Lower lobe of right lung (tissue), 2 donors: Measurements from ENCODE around the gene TPP1. TPM values are rescaled to one million over a fixed set of nuclear protein-coding genes. Genes with fewer than 3 reads are reported as not detected.
A peak's percentile ranks its signal among the peaks of the same experiment; 100 is the strongest.

Source experiments
- ATAC-seq, 2 donors: fragments of 200-7000 bp; cut with Tn5 transposase; one replicate each; pipeline ENCODE4 v1.9.1; 2020 to 2022; ENCODE audit warnings: mild to moderate bottlenecking in 2 of 2, moderate library complexity in 2 of 2
- DNase-seq: peaks from one replicate; pipeline ENCODE4 v3.0.0-alpha.2; 2020
- H3K27ac ChIP-seq: fragments of 200-600 bp; one replicate; pipeline ENCODE4 v1.8.0; 2022
- H3K27me3 ChIP-seq: fragments of 200-600 bp; one replicate; pipeline ENCODE4 v1.8.0; 2022; ENCODE audit warnings: low read depth
- H3K36me3 ChIP-seq: fragments of 200-600 bp; one replicate; pipeline ENCODE4 v1.8.0; 2022; ENCODE audit warnings: mild to moderate bottlenecking
- H3K4me1 ChIP-seq: fragments of 200-600 bp; one replicate; pipeline ENCODE4 v1.8.0; 2022
- H3K4me3 ChIP-seq: fragments of 200-600 bp; one replicate; pipeline ENCODE4 v1.8.0; 2022; ENCODE audit warnings: mild to moderate bottlenecking
- H3K9me3 ChIP-seq: fragments of 200-600 bp; one replicate; pipeline ENCODE4 v1.8.0; 2022
- intact Hi-C: fragments of 100-400 bp; cut with DNase I; formaldehyde crosslinking; loops from one replicate; pipeline ENCODE4 v1.11.0; 2022
- total RNA-seq: library from RNA; stranded (reverse); fragmentation: NEBNext Ultra II Directional; extraction: Animal tissue kit (Norgen Biotek cat#: 25700); gene quantifications from one replicate; pipeline ENCODE4 v1.2.1, GENCODE V29; 2021
- TF ChIP-seq, protein P1 (sequence below): fragments of 200-600 bp; IDR thresholded peaks from one replicate; pipeline ENCODE4 v1.8.0; 2022; ENCODE audit warnings: antibody characterized with exemption, mild to moderate bottlenecking
- donor health status: DM: no; HTN: yes; CAD: no; lungs with severe emphysema.

The TPP1 gene
- total RNA-seq, 1 donor from 2014 or later: 231 TPM

DNA sequence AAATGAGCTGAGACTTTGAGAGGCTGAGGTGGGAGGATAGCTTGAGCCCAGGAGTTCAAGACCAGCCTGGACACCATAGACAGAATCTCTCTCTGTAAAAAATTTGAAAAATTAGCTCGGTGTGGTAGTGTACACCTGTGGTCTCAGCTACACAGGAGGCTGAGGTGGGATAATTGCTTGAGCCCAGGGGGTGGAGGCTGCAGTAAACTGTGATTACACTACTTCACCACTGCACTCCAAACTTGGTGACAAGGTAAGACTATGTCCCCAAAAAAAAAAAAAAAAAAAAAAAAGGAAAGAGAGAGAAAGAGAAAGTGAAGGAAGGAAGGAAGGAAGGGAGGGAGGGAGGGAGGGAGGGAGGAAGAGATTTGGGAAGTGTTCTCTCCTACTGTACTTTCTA, 41.1 kb downstream of the TPP1 start:
- Histone ChIP-seq H3K4me3 (no peak overlapping the region), H3K4me1 (no peaks in the 10 kb centered on the region), H3K36me3 (peaks cover 4% of the 10 kb centered on the region), H3K27ac (no peak overlapping the region), H3K9me3 (peaks cover 5% of the 10 kb centered on the region), H3K27me3 (no peaks in the 10 kb centered on the region)
- DNase-seq (no peak), ATAC-seq (no peak)
- TF ChIP-seq, protein P1, sequence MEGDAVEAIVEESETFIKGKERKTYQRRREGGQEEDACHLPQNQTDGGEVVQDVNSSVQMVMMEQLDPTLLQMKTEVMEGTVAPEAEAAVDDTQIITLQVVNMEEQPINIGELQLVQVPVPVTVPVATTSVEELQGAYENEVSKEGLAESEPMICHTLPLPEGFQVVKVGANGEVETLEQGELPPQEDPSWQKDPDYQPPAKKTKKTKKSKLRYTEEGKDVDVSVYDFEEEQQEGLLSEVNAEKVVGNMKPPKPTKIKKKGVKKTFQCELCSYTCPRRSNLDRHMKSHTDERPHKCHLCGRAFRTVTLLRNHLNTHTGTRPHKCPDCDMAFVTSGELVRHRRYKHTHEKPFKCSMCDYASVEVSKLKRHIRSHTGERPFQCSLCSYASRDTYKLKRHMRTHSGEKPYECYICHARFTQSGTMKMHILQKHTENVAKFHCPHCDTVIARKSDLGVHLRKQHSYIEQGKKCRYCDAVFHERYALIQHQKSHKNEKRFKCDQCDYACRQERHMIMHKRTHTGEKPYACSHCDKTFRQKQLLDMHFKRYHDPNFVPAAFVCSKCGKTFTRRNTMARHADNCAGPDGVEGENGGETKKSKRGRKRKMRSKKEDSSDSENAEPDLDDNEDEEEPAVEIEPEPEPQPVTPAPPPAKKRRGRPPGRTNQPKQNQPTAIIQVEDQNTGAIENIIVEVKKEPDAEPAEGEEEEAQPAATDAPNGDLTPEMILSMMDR: no peak
- intact Hi-C loops: no loop called here

DNA sequence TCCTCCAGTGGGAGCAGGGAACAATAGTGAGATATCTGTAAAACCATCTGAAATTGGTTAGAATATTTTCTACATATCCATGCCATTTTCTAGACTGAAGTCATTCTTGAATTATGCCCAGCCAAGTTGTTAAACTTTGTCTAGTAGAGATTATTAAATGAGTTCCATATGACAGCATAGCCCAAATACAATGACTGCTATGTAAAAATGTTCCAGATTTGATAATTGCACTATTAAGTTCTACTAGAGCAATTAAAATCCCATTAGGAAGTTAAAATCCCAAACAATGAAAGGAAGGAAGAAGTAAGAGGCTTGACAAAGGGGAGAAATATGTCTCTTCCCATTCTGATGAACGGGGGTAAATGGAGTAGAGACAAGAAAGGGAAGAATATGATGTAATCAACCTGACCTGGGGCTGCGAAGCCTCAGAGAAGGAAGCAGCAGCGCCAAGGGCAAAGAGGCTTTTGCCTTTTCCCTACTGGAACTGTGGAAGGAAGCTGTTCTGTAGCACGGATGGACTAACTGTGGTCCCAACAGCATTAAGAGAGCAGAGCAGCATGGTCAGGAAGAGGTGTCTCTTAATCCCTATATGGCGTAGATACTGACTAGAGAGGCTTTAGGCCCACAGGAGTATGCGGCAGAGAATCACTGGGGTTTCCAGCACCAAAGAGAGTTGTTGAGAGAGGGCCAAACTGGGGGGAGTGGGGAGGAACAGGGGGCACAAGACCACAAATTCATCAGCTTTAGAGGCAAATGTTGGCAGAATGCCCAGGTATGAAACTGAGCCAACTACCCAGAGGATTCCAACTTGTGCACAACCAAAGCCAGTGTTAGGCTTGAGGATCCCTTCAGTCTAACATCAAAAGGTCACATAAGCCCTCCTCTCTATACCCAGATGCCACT, 42.5 kb downstream of the TPP1 start:
- TF ChIP-seq, protein P1: no peak
- H3K27ac ChIP-seq: peak overlapping the region; percentile 36
- intact Hi-C loops: no loop called here

DNA sequence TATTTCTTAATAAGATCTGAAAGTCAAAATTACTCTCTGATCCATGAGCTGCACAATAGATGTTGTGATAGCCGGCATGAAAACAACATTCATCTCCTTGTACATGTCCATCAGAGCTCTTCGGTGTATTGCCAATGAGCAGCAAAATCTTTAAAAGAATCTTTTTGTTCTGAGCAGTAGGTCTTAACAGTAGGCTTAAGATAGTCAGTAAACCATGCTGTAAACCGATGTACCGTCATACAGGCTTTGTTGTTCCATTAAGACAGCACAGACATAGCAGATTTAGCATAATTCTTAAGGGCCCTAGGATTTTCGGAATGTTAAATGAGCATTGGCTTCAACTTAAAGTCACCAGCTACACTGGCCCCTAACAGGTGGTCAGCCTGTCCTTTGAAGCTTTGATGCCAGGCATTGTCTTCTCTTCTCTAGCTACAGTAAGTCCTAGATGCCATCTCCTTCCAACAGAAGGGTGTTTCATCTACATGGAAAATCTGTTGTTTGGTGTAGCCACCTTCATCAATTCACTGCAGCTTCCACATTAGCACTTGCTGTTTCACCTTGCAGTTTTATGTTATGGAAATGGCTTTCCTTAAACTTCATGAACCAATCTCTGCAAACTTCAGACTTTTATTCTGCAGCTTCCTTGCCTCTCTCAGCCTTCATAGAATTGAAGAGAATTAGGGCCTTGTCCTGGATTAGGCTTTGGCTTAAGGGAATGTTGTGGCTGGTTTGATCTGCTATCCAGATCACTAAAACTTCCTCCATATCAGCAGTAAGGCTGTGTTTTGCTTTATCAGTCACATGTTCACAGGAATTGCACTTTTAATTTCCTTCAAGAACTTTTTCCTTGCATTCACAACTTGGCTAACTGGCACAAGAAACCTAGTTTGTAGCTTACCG, 44.2 kb downstream of the TPP1 start:
- ATAC-seq (no peak), DNase-seq (no peak)
- peaks cover under 1% of the 10 kb centered on the region for H3K36me3 ChIP-seq
- intact Hi-C loops: no loop called here
- H3K27ac ChIP-seq: no peak overlapping the region
- H3K9me3 ChIP-seq: no peaks in the 10 kb centered on the region
- no peaks in the 10 kb centered on the region for H3K4me1 ChIP-seq
- TF ChIP-seq, protein P1: no peak
- no peaks in the 10 kb centered on the region for H3K27me3 ChIP-seq
- no peak overlapping the region for H3K4me3 ChIP-seq

More for the DNA sequence above, 42.5 kb downstream of the TPP1 start:
- H3K4me1 ChIP-seq: no peaks in the 10 kb centered on the region
- peak in 1 of 2 donors; percentile 53 for ATAC-seq
- no peak for DNase-seq
- H3K4me3 ChIP-seq: no peak overlapping the region
- peaks cover 4% of the 10 kb centered on the region for H3K36me3 ChIP-seq
- no peaks in the 10 kb centered on the region for H3K27me3 ChIP-seq
- no peaks in the 10 kb centered on the region for H3K9me3 ChIP-seq

DNA sequence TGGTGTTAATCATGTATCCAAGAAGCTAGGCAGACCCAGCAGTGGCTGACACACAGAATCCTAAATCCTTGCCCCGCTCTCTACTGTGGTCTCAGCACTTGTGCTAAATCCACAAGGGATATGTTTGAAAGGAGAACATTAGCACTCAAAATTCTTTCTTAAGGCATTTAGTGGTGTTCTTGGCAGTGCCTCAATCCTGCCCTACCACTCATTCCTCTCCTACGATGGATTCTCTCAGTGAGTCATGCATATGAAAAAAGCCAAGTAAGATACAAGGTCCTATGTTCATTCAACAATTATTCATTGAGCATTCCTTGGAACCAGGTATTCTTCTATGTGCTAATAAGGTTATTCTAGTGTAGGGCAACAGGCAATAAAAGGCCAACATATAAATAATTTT, 47.0 kb downstream of the TPP1 start:
- intact Hi-C loops: no loop called here
- H3K9me3 ChIP-seq: no peaks in the 10 kb centered on the region
- H3K27me3 ChIP-seq: no peaks in the 10 kb centered on the region
- no peaks in the 10 kb centered on the region for H3K4me1 ChIP-seq
- H3K4me3 ChIP-seq: no peak overlapping the region
- TF ChIP-seq, protein P1: no peak
- no peak for DNase-seq
- H3K27ac ChIP-seq: no peak overlapping the region
- peak in 1 of 2 donors; percentile 25 for ATAC-seq
- no peaks in the 10 kb centered on the region for H3K36me3 ChIP-seq

DNA sequence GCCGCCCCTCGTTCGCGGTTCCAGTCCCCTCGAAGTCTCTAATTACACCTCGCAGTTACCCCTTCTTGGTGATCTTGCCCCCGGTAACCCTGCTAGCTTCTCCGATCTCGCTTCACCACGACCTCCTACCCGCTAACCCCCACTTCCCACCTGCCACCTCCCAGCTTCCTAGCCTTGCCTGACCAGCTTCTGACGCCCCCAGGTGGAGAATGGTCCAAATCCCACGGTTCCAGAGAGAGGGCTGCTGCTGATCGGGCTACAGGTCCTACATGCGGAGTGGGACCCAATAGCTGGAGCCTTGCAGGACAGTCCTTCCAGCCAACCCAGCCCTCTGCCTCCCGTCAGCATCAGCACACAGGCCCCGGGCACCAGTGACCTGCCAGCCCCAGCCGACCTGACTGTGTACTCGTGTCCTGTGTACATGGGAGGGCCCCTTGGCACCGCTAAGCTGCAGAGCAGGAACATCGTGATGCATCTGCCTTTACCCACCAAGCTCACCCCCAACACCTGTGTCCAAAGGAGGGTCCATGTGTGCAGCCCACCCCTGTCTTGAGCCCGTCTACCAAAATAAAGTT, 47.7 kb downstream of the TPP1 start:
- H3K36me3 ChIP-seq: no peaks in the 10 kb centered on the region
- DNase-seq (no peak), ATAC-seq (peak in 1 of 2 donors; percentile 11)
- no peak overlapping the region for H3K27ac ChIP-seq
- no peaks in the 10 kb centered on the region for H3K4me1 ChIP-seq
- no peaks in the 10 kb centered on the region for H3K9me3 ChIP-seq
- no peak overlapping the region for H3K4me3 ChIP-seq
- H3K27me3 ChIP-seq: no peaks in the 10 kb centered on the region
- intact Hi-C loops: no loop called here
- TF ChIP-seq, protein P1: no peak
